GM18909 (cell line): Measurements from ENCODE around the gene CNST.
A peak's percentile ranks its signal among the peaks of the same experiment; 100 is the strongest.
"Not testable (repeated sequence)": the region's sequence is repeated elsewhere in the genome, so short reads cannot be mapped to it uniquely, and the experiment has no call there.

ENCODE experiments used
- ATAC-seq: cut with Tn5 transposase; IDR thresholded peaks from one replicate; pipeline ENCODE4 v1.9.1; 2021; ENCODE audit warnings: mild to moderate bottlenecking; ENCODE audit not compliant: unreplicated experiment, poor library complexity

The CNST gene

GRCh38 chr1:246659594-246660140 lies 93.4 kb downstream of the CNST start:
- no peak for ATAC-seq

- ATAC-seq: no peak
Measured at GRCh38 chr1:246661451-246661850, 95.2 kb downstream of the CNST start.

- ATAC-seq: no peak
Measured at GRCh38 chr1:246667773-246668172, 101.5 kb downstream of the CNST start.

GRCh38 chr1:246669659-246670058 lies 103.4 kb downstream of the CNST start:
- ATAC-seq: no peak

GRCh38 chr1:246674049-246674448 lies 107.8 kb downstream of the CNST start:
- ATAC-seq: no peak

GRCh38 chr1:246677842-246678241 lies 111.6 kb downstream of the CNST start:
- ATAC-seq: no peak

GRCh38 chr1:246678816-246679793 lies 112.8 kb downstream of the CNST start:
- no peak for ATAC-seq

- ATAC-seq: no peak
Measured at GRCh38 chr1:246679794-246680177, 113.5 kb downstream of the CNST start.

GRCh38 chr1:246680190-246680589 lies 113.9 kb downstream of the CNST start:
- no peak for ATAC-seq

GRCh38 chr1:246680696-246681130 lies 114.5 kb downstream of the CNST start:
- no peak for ATAC-seq

- no peak for ATAC-seq
Measured at GRCh38 chr1:246681900-246682895, 115.9 kb downstream of the CNST start.

- no peak for ATAC-seq
Measured at GRCh38 chr1:246683521-246683920, 117.3 kb downstream of the CNST start.

- ATAC-seq: no peak
Measured at GRCh38 chr1:246687002-246687401, 120.7 kb downstream of the CNST start.

- peak; percentile 98 for ATAC-seq
Measured at GRCh38 chr1:246689409-246690008, 123.3 kb downstream of the CNST start.

- no peak for ATAC-seq
Measured at GRCh38 chr1:246690100-246690499, 123.8 kb downstream of the CNST start.

GRCh38 chr1:246691622-246692495 lies 125.6 kb downstream of the CNST start:
- no peak for ATAC-seq

GRCh38 chr1:246694213-246694895 lies 128.1 kb downstream of the CNST start:
- not testable (repeated sequence) for ATAC-seq

- ATAC-seq: no peak
Measured at GRCh38 chr1:246695136-246695535, 128.9 kb downstream of the CNST start.

GRCh38 chr1:246695666-246696065 lies 129.4 kb downstream of the CNST start:
- no peak for ATAC-seq
